Activated T-cell treated with anti-CD3 and anti-CD28 coated beads, Interleukin-2, amount 50 U/mL, for 4 hours (primary cell): Measurements from ENCODE around the gene ZC3H18. TPM values are rescaled to one million over a fixed set of nuclear protein-coding genes. Genes with fewer than 3 reads are reported as not detected.

Experiments used
- ATAC-seq, 2 donors: fragments of 200-7000 bp; cut with Tn5 transposase; one replicate each; pipeline ENCODE4 v1.10.0; 2021
- DNase-seq: peaks from one replicate; pipeline ENCODE4 v3.0.0-alpha.2; 2020
- H3K27me3 Mint-ChIP-seq: one replicate; pipeline ENCODE4 v1.8.0; 2021; ENCODE audit warnings: low read depth, mixed read lengths
- H3K36me3 Mint-ChIP-seq: one replicate; pipeline ENCODE4 v1.8.0; 2022; ENCODE audit warnings: mixed read lengths; ENCODE audit not compliant: insufficient read depth
- H3K4me1 Mint-ChIP-seq: one replicate; pipeline ENCODE4 v1.8.0; 2021; ENCODE audit warnings: low read depth, mixed read lengths
- H3K4me3 Mint-ChIP-seq: one replicate; pipeline ENCODE4 v1.8.0; 2021; ENCODE audit warnings: mild to moderate bottlenecking, moderate library complexity, mixed read lengths
- H3K9me3 Mint-ChIP-seq: one replicate; pipeline ENCODE4 v1.8.0; 2021; ENCODE audit warnings: mixed read lengths
- total RNA-seq, 3 donors: library from RNA; stranded (reverse); gene quantifications; one replicate each; pipeline ENCODE4 v1.2.1, GENCODE V29; 2021

Gene ZC3H18
- total RNA-seq, 3 donors from 2014 or later, result 117 to 122 (median 118) TPM

GRCh38 chr16:88593489-88593888 lies 23.3 kb downstream of the ZC3H18 start:
- Mint-ChIP-seq H3K4me3 (no peak overlapping the region), H3K4me1 (peaks cover 21% of the 10 kb centered on the region), H3K9me3 (no peaks in the 10 kb centered on the region), H3K27me3 (no peaks in the 10 kb centered on the region), H3K36me3 (peaks cover 26% of the 10 kb centered on the region)
- ATAC-seq (no peak), DNase-seq (no peak)

GRCh38 chr16:88593910-88594309 lies 23.7 kb downstream of the ZC3H18 start:
- H3K4me3 Mint-ChIP-seq, result no peak overlapping the region
- DNase-seq (no peak), ATAC-seq (no peak)
- peaks cover 18% of the 10 kb centered on the region for H3K4me1 Mint-ChIP-seq
- no peaks in the 10 kb centered on the region for H3K9me3 Mint-ChIP-seq
- peaks cover 25% of the 10 kb centered on the region for H3K36me3 Mint-ChIP-seq
- no peaks in the 10 kb centered on the region for H3K27me3 Mint-ChIP-seq

- H3K36me3 Mint-ChIP-seq, result peaks cover 25% of the 10 kb centered on the region
- ATAC-seq (no peak), DNase-seq (no peak)
- H3K4me3 Mint-ChIP-seq, result no peak overlapping the region
- no peaks in the 10 kb centered on the region for H3K27me3 Mint-ChIP-seq
- H3K4me1 Mint-ChIP-seq, result peaks cover 10% of the 10 kb centered on the region
- H3K9me3 Mint-ChIP-seq, result no peaks in the 10 kb centered on the region
Observed at GRCh38 chr16:88595101-88595500, 24.9 kb downstream of the ZC3H18 start.

- DNase-seq, result no peak
- Mint-ChIP-seq H3K4me1 (peaks cover 10% of the 10 kb centered on the region), H3K4me3 (no peak overlapping the region), H3K9me3 (no peaks in the 10 kb centered on the region), H3K27me3 (no peaks in the 10 kb centered on the region), H3K36me3 (peaks cover 32% of the 10 kb centered on the region)
- ATAC-seq, result no peak
Observed at GRCh38 chr16:88595921-88596320, 25.7 kb downstream of the ZC3H18 start.

GRCh38 chr16:88596483-88596882 lies 26.3 kb downstream of the ZC3H18 start:
- no peaks in the 10 kb centered on the region for H3K9me3 Mint-ChIP-seq
- peaks cover 9% of the 10 kb centered on the region for H3K4me1 Mint-ChIP-seq
- ATAC-seq, result no peak
- no peaks in the 10 kb centered on the region for H3K27me3 Mint-ChIP-seq
- H3K4me3 Mint-ChIP-seq, result no peak overlapping the region
- no peak for DNase-seq
- peaks cover 34% of the 10 kb centered on the region for H3K36me3 Mint-ChIP-seq

GRCh38 chr16:88597856-88598491 lies 27.8 kb downstream of the ZC3H18 start:
- DNase-seq (no peak), ATAC-seq (no peak)
- H3K9me3 Mint-ChIP-seq, result no peaks in the 10 kb centered on the region
- no peaks in the 10 kb centered on the region for H3K27me3 Mint-ChIP-seq
- H3K4me3 Mint-ChIP-seq, result no peak overlapping the region
- peaks cover 34% of the 10 kb centered on the region for H3K36me3 Mint-ChIP-seq
- peaks cover 1% of the 10 kb centered on the region for H3K4me1 Mint-ChIP-seq

- H3K4me3 Mint-ChIP-seq, result no peak overlapping the region
- no peaks in the 10 kb centered on the region for H3K27me3 Mint-ChIP-seq
- peaks cover 1% of the 10 kb centered on the region for H3K4me1 Mint-ChIP-seq
- DNase-seq (no peak), ATAC-seq (no peak)
- no peaks in the 10 kb centered on the region for H3K9me3 Mint-ChIP-seq
- peaks cover 34% of the 10 kb centered on the region for H3K36me3 Mint-ChIP-seq
Observed at GRCh38 chr16:88599092-88599733, 29.0 kb downstream of the ZC3H18 start.

GRCh38 chr16:88599825-88600538 lies 29.8 kb downstream of the ZC3H18 start:
- no peaks in the 10 kb centered on the region for H3K9me3 Mint-ChIP-seq
- DNase-seq, result no peak
- no peaks in the 10 kb centered on the region for H3K4me1 Mint-ChIP-seq
- no peak for ATAC-seq
- H3K27me3 Mint-ChIP-seq, result no peaks in the 10 kb centered on the region
- no peak overlapping the region for H3K4me3 Mint-ChIP-seq
- H3K36me3 Mint-ChIP-seq, result peaks cover 32% of the 10 kb centered on the region

GRCh38 chr16:88600539-88600896 lies 30.3 kb downstream of the ZC3H18 start:
- Mint-ChIP-seq H3K4me1 (no peaks in the 10 kb centered on the region), H3K36me3 (peaks cover 32% of the 10 kb centered on the region), H3K9me3 (no peaks in the 10 kb centered on the region), H3K4me3 (no peak overlapping the region), H3K27me3 (no peaks in the 10 kb centered on the region)
- DNase-seq (no peak), ATAC-seq (no peak)

- DNase-seq (no peak), ATAC-seq (no peak)
- Mint-ChIP-seq H3K4me1 (no peaks in the 10 kb centered on the region), H3K9me3 (no peaks in the 10 kb centered on the region), H3K27me3 (no peaks in the 10 kb centered on the region), H3K4me3 (no peak overlapping the region), H3K36me3 (peaks cover 32% of the 10 kb centered on the region)
Observed at GRCh38 chr16:88601313-88602036, 31.3 kb downstream of the ZC3H18 start.

GRCh38 chr16:88602091-88602490 lies 31.9 kb downstream of the ZC3H18 start:
- H3K36me3 Mint-ChIP-seq, result peaks cover 36% of the 10 kb centered on the region
- DNase-seq (no peak), ATAC-seq (no peak)
- H3K27me3 Mint-ChIP-seq, result no peaks in the 10 kb centered on the region
- no peaks in the 10 kb centered on the region for H3K9me3 Mint-ChIP-seq
- H3K4me3 Mint-ChIP-seq, result no peak overlapping the region
- H3K4me1 Mint-ChIP-seq, result no peaks in the 10 kb centered on the region

GRCh38 chr16:88605186-88606147 lies 35.3 kb downstream of the ZC3H18 start:
- ATAC-seq (peak in 1 of 2 donors; percentile 4), DNase-seq (no peak)
- Mint-ChIP-seq H3K36me3 (peaks cover 40% of the 10 kb centered on the region), H3K4me1 (peaks cover 6% of the 10 kb centered on the region), H3K4me3 (no peak overlapping the region), H3K9me3 (no peaks in the 10 kb centered on the region), H3K27me3 (no peaks in the 10 kb centered on the region)

- Mint-ChIP-seq H3K4me3 (no peak overlapping the region), H3K27me3 (no peaks in the 10 kb centered on the region), H3K9me3 (no peaks in the 10 kb centered on the region), H3K36me3 (peaks cover 38% of the 10 kb centered on the region), H3K4me1 (peaks cover 6% of the 10 kb centered on the region)
- no peak for DNase-seq
- no peak for ATAC-seq
Observed at GRCh38 chr16:88606148-88606757, 36.0 kb downstream of the ZC3H18 start.
